PC-9 (cell line): ENCODE data around the gene IGSF22. TPM values are rescaled to one million over a fixed set of nuclear protein-coding genes. Genes with fewer than 3 reads are reported as not detected.

Source experiments
- BruUV-seq: library from RNA; stranded (reverse); fragments of 400-500 nt; replicated peaks from 2 replicates; lab custom pipeline; 2021; lab: Mats Ljungman, UMichigan
- CTCF ChIA-PET: fragments of 300-600 bp; sonication (Branson Sonifier 250); formaldehyde crosslinking; loops from one replicate; lab custom pipeline; 2022; ENCODE audit warnings: antibody characterized with exemption; lab: Charles Lee
- POLR2A ChIA-PET: fragments of 300-600 bp; sonication (Branson Sonifier 250); formaldehyde crosslinking; loops from one replicate; lab custom pipeline; 2022; ENCODE audit warnings: antibody characterized with exemption; ENCODE audit not compliant: unreplicated experiment; lab: Charles Lee
- DNase-seq, 2 experiments: peaks; one replicate each; pipeline versions ENCODE4 v3.0.0 to v3.0.0-alpha.2; 2015 to 2022; ENCODE audit warnings: mixed read lengths in 1 of 2
- H2AFZ ChIP-seq: fragments of 200-600 bp; sonication (generic); 2 replicates; pipeline ENCODE4 v1.8.1; 2017; ENCODE audit warnings: antibody characterized with exemption
- H3F3A ChIP-seq: fragments of 200-600 bp; sonication (generic); 2 replicates; pipeline ENCODE4 v1.8.1; 2017; ENCODE audit warnings: antibody characterized with exemption, mild to moderate bottlenecking, low read depth; ENCODE audit not compliant: insufficient read depth
- H3K27ac ChIP-seq: fragments of 200-600 bp; sonication (generic); 2 replicates; pipeline ENCODE4 v1.6.1; 2016; ENCODE audit warnings: mixed run types
- H3K27me3 ChIP-seq: fragments of 200-600 bp; sonication (generic); 2 replicates; pipeline ENCODE4 v1.6.1; 2016; ENCODE audit warnings: low read depth, mixed run types; ENCODE audit not compliant: insufficient read depth
- H3K36me3 ChIP-seq: fragments of 200-600 bp; sonication (generic); 2 replicates; pipeline ENCODE4 v1.6.1; 2016; ENCODE audit warnings: low read depth, mixed run types
- H3K4me1 ChIP-seq: fragments of 200-600 bp; sonication (generic); replicated peaks from 2 replicates; pipeline ENCODE4 v1.6.1; 2016; ENCODE audit warnings: mixed run types; ENCODE audit not compliant: insufficient read depth
- H3K4me2 ChIP-seq: fragments of 200-600 bp; sonication (generic); 2 replicates; pipeline ENCODE4 v1.6.1; 2017; ENCODE audit warnings: mixed run types
- H3K4me3 ChIP-seq: fragments of 200-600 bp; sonication (generic); 2 replicates; pipeline ENCODE4 v1.6.1; 2016; ENCODE audit warnings: mixed run types
- H3K79me2 ChIP-seq: fragments of 200-600 bp; sonication (generic); 2 replicates; pipeline ENCODE4 v1.6.1; 2017; ENCODE audit warnings: low read depth, mixed run types
- H3K9me2 ChIP-seq: fragments of 200-600 bp; sonication (generic); 2 replicates; pipeline ENCODE4 v1.8.1; 2017; ENCODE audit warnings: mild to moderate bottlenecking; ENCODE audit not compliant: insufficient read depth
- H3K9me3 ChIP-seq: fragments of 200-600 bp; sonication (generic); 2 replicates; pipeline ENCODE4 v1.8.1; 2016; ENCODE audit warnings: low read depth; ENCODE audit not compliant: insufficient read depth
- H4K20me1 ChIP-seq: fragments of 200-600 bp; sonication (generic); 2 replicates; pipeline ENCODE4 v1.8.1; 2017; ENCODE audit not compliant: insufficient read depth
- CTCF ChIP-seq: fragments of 200-600 bp; sonication (generic); conservative IDR thresholded peaks from 2 replicates; pipeline ENCODE4 v1.6.1; 2017; ENCODE audit warnings: mixed run types, antibody characterized with exemption, mild to moderate bottlenecking, moderate library complexity
- EZH2 ChIP-seq: fragments of 200-600 bp; sonication (generic); IDR thresholded peaks from 2 replicates; pipeline ENCODE4 v1.8.0; 2017; ENCODE audit warnings: antibody characterized with exemption, low read depth
- intact Hi-C: fragments of 100-400 bp; cut with micrococcal nuclease; formaldehyde crosslinking; loops from one replicate; pipeline ENCODE4 v1.10.0; 2022; ENCODE audit not compliant: unreplicated experiment
- total RNA-seq: library from RNA; stranded (reverse); gene quantifications from 2 replicates; pipeline ENCODE4 v1.2.3, GENCODE V29; 2021

Gene IGSF22
- total RNA-seq, 1 experiment from 2014 or later = 0.33 TPM

- no peak overlapping the region for H3K4me2 ChIP-seq
- H3K4me1 ChIP-seq = no peaks in the 10 kb centered on the region
- CTCF ChIA-PET = interaction anchor here (0.5 to 1.1 kb wide), 3 partner anchors 21 to 1193 kb away, joined by 3 to 5 read pairs (median 4); no protein-coding TSS in a partner anchor
- intact Hi-C loops = no loop called here
- no peak overlapping the region for H2AFZ ChIP-seq
- no peaks in the 10 kb centered on the region for H3K9me2 ChIP-seq
- no peaks in the 10 kb centered on the region for H4K20me1 ChIP-seq
- no peaks in the 10 kb centered on the region for H3K27me3 ChIP-seq
- no peak overlapping the region for H3K27ac ChIP-seq
- no peaks in the 10 kb centered on the region for H3K79me2 ChIP-seq
- DNase-seq = no peak
- POLR2A ChIA-PET = no interaction called here
- no peak for TF ChIP-seq CTCF
- TF ChIP-seq EZH2 = no peak
- no peaks in the 10 kb centered on the region for H3K36me3 ChIP-seq
- no peak overlapping the region for H3K4me3 ChIP-seq
- no peaks in the 10 kb centered on the region for H3K9me3 ChIP-seq
- BruUV-seq = no TSS peak
- H3F3A ChIP-seq = no peaks in the 10 kb centered on the region
Observed at GRCh38 chr11:18728658-18729057, 2.7 kb upstream of the IGSF22 start.

GRCh38 chr11:18727479-18728236 is 1.7 kb upstream of the IGSF22 start:
- no peaks in the 10 kb centered on the region for H3K27me3 ChIP-seq
- intact Hi-C loops = no loop called here
- no peaks in the 10 kb centered on the region for H3K9me2 ChIP-seq
- no peak overlapping the region for H3K4me3 ChIP-seq
- POLR2A ChIA-PET = interaction anchor here (0.5 to 0.6 kb wide), 2 partner anchors 17 to 746 kb away, joined by 3 to 4 read pairs; no protein-coding TSS in a partner anchor
- no peaks in the 10 kb centered on the region for H3K79me2 ChIP-seq
- H4K20me1 ChIP-seq = no peaks in the 10 kb centered on the region
- no peaks in the 10 kb centered on the region for H3K9me3 ChIP-seq
- peak; percentile 89 for TF ChIP-seq CTCF
- no peak for TF ChIP-seq EZH2
- H3K4me1 ChIP-seq = 0 out of 2 replicates have a peak, but pooled peaks cover under 1% of the 10 kb centered on the region
- H2AFZ ChIP-seq = no peak overlapping the region
- peak in 1 of 2 experiments; percentile 35 for DNase-seq
- H3K36me3 ChIP-seq = no peaks in the 10 kb centered on the region
- BruUV-seq = no TSS peak
- CTCF ChIA-PET = interaction anchor here (0.5 to 1.1 kb wide), 4 partner anchors 22 to 1194 kb away, joined by 3 to 5 read pairs (median 4); no protein-coding TSS in a partner anchor
- no peak overlapping the region for H3K27ac ChIP-seq
- H3K4me2 ChIP-seq = no peak overlapping the region
- H3F3A ChIP-seq = no peaks in the 10 kb centered on the region

- no TSS peak for BruUV-seq
- no peak overlapping the region for H3K4me3 ChIP-seq
- H3K9me2 ChIP-seq = no peaks in the 10 kb centered on the region
- H3K27ac ChIP-seq = no peak overlapping the region
- intact Hi-C loops = loop anchor here (5.0 kb wide), 1 partner anchor 72 kb away; no protein-coding TSS in a partner anchor
- no peaks in the 10 kb centered on the region for H3K9me3 ChIP-seq
- TF ChIP-seq EZH2 (no peak), CTCF (no peak)
- H3K36me3 ChIP-seq = no peaks in the 10 kb centered on the region
- H3K4me1 ChIP-seq = peaks cover 6% of the 10 kb centered on the region; the same call in 1 of the 2 replicates
- ChIA-PET POLR2A (no interaction called here), CTCF (interaction anchor here (0.9 kb wide), 1 partner anchor 737 kb away, joined by 3 read pairs; no protein-coding TSS in a partner anchor)
- no peaks in the 10 kb centered on the region for H3K79me2 ChIP-seq
- H3K27me3 ChIP-seq = peaks cover 5% of the 10 kb centered on the region; the same call in 1 of the 2 replicates
- H2AFZ ChIP-seq = no peak overlapping the region
- no peak overlapping the region for H3K4me2 ChIP-seq
- peaks cover 6% of the 10 kb centered on the region; the same call in 1 of the 2 replicates for H3F3A ChIP-seq
- H4K20me1 ChIP-seq = no peaks in the 10 kb centered on the region
- no peak for DNase-seq
Observed at GRCh38 chr11:18723991-18724390, 2.0 kb downstream of the IGSF22 start.
